GM18873 (cell line): ENCODE measurements around the gene ASB6.
"Not testable (repeated sequence)": the region's sequence is repeated elsewhere in the genome, so short reads cannot be mapped to it uniquely, and the experiment has no call there.

Source experiments
- ATAC-seq: cut with Tn5 transposase; IDR thresholded peaks from one replicate; pipeline ENCODE4 v1.9.1; 2021; ENCODE audit warnings: mild to moderate bottlenecking, moderate library complexity, moderate number of reproducible peaks; ENCODE audit not compliant: unreplicated experiment, low FRiP score

Gene ASB6

DNA sequence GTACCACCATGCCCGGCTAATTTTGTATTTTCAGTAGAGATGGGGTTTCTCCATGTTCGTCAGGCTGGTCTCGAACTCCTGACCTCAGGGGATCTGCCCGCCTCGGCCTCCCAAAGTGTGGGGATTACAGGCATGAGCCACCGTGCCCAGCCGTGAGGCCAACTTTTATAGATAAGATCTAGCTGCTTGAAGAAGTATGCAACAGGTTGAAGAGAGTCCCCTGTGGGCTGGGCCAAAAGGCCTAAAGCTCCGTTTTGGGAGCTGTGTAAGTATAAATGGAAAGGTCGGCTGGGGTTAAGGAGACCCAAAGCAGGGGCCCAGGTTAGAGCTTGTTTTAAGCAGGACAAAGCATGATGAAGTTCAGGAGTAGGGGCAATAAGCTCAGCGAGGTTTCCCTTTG, 49.2 kb downstream of the ASB6 start:
- ATAC-seq, result not testable (repeated sequence)

DNA sequence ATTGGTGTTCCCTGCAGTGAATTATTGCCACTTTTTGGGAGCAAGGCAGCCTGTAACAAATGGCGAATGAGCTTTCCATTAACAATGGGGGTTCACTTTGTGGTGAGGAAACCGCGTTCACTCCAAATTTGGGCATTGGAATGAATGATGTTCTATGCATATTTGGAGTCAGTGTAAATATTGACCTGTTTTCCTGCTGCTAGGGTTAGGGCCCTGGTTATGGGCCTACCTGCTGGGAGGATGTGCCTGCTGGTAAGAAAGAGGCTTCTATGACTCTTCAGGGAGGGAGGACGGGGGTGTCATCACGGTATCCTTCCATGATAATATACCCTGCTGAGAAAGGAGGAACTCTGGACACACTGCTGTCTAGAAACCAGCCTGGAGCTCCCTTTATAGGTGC, 50.0 kb downstream of the ASB6 start:
- no peak for ATAC-seq

DNA sequence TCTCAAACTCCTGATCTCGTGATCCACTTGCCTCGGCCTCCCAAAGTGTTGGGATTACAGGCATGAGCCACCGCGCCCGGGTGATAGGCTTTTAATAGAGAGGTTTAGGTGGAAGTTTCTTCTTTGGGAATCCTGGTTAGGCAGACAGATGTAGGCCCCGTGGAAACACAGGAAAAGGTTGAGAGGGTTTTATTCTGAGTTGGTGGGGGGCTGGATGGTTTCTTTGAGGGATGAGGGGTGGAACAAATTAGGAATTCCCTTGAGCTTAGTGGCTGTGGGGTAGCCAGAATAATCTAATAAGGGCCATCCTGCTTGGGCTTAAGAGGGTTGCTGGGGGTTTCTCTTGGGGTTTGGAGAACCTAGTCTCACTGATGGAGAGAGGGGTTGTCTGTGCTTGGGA, 51.5 kb downstream of the ASB6 start:
- ATAC-seq, result no peak

DNA sequence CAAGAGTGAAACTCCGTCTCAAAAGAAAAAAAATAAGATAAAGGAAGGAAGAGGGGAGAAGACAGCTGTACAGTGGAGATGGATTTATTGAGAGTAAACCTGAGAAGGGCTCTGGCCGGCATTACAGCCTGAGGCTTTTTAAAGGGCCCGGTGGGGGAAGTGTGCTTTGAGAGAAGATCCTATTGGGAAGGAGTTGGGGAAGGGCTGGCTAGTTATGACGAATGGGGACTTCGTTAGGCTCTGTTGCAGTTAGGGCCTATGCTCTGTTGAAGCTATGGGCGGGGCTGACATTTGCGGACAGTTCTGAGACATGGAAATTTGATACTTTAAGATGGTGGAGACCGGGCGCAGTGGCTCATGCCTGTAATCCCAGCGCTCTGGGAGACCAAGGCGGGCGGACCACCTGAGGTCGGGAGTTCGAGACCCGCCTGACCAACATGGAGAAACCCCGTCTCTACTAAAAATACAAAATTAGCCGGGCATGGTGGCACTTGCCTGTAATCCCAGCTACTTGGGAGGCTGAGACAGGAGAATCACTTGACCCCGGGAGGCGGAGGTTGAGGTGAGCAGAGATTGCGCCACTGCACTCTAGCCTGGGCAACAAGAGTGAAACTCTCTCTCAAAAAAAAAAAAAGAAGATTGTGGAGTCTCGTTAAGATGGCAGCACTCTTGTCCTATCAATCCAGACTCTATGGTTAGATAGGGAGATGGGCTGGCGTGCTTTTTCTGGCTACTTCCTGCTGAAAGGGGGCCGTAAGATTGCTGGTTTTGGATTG, 54.3 kb downstream of the ASB6 start:
- no peak for ATAC-seq

DNA sequence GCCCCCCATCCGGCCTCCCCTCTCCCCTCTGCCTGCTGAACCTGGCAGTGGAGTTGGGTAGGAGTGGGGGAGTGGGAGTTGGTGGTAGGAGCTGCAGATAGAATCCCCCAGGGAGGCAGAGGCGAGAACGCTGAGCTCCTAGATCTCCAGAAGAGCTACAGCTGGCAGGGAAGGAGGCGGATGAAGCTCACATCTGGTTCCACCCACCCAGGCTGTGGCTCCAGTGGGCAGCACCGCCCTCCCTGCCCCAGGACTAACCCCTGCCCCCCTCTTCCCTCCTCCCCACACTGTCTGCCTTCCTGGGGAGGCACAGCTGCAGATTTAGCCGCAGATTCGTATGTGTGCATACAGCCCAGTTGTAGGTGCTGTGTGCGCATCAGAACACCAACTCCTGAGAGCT, 55.3 kb downstream of the ASB6 start:
- no peak for ATAC-seq

DNA sequence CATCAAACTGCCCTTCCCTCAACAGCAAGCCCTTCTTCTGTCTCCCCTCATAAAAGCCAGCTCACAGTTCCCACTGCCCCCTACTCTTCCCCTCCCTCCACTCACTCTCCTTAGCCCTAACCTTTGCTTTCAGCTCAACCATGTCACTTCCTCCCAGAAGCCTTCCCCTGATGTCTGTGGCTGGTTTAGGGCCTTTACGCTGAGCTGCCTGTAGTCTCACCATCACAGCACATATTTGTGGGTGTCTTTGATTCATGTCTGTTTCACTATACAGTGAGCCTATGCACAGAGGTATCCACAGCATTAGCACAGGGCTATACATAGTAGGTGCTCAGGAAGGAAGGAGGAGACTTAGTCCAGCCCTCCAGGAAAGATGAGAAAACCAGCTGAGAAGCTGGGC, 55.7 kb downstream of the ASB6 start:
- no peak for ATAC-seq

DNA sequence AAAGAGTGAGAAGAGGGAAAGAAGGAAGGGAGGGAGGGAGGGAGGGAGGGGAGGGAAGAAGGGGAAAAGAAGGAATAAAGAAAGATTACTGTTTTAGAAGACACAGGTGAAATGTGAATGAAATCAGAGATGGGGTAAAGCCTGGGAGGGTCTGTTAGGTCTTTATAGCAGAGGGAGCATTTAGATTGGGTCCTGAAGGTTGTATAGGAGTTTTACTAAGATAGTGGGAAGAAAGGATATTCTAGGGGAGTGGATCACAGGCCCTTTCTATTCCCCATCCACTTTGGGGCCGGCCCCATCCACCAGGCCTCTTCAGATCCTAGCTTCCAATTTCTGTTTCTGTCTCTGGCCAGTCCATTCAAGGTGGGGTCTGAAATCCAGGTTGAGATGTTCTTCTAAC, 56.6 kb downstream of the ASB6 start:
- ATAC-seq, result no peak
